GM12892 (cell line): ENCODE data around the gene APBB3.

ENCODE experiments used
- DNase-seq: peaks from one replicate; pipeline ENCODE4 v3.0.0; 2011; ENCODE audit not compliant: insufficient read length
- FAIRE-seq: peaks from 2 replicates; lab custom pipeline; 2011; peaks lifted over from hg19 to GRCh38; lab: Jason Lieb, UNC
- POLR2A ChIP-seq: IDR thresholded peaks from 2 replicates; pipeline ENCODE4 v1.6.1; 2011; ENCODE audit warnings: low read depth, low read length, control low read depth
- POLR2AphosphoS5 ChIP-seq: IDR thresholded peaks from 2 replicates; pipeline ENCODE4 v1.6.1; 2011; ENCODE audit warnings: low read depth, low read length, control low read depth
- TAF1 ChIP-seq: IDR thresholded peaks from 2 replicates; pipeline ENCODE4 v1.6.1; 2011; ENCODE audit warnings: low read depth, mild to moderate bottlenecking, control low read depth, low read length, borderline replicate concordance

APBB3 gene

GRCh38 chr5:140571105-140571504 lies 6.7 kb upstream of the APBB3 start:
- FAIRE-seq (no peak), DNase-seq (no peak)
- TF ChIP-seq TAF1 (no peak), POLR2AphosphoS5 (no peak), POLR2A (no peak)

- TF ChIP-seq TAF1, result no peak
- TF ChIP-seq POLR2A, result no peak
- TF ChIP-seq POLR2AphosphoS5, result 0 out of 2 replicates have a peak, but pooled peaks have one; percentile 7
- DNase-seq, result no peak
- FAIRE-seq, result no peak
Observed at GRCh38 chr5:140570488-140570887, 6.1 kb upstream of the APBB3 start.

GRCh38 chr5:140570058-140570457 lies 5.7 kb upstream of the APBB3 start:
- TF ChIP-seq TAF1 (no peak), POLR2A (no peak), POLR2AphosphoS5 (no peak; the same call in 1 of the 2 replicates)
- FAIRE-seq (peak; percentile 27), DNase-seq (no peak)

GRCh38 chr5:140569197-140569596 lies 4.8 kb upstream of the APBB3 start:
- FAIRE-seq, result peak; percentile 44

GRCh38 chr5:140568443-140569063 lies 4.2 kb upstream of the APBB3 start:
- no peak for DNase-seq
- FAIRE-seq, result peak; percentile 61

More at GRCh38 chr5:140569197-140569596, 4.8 kb upstream of the APBB3 start:
- TF ChIP-seq TAF1 (no peak), POLR2A (no peak), POLR2AphosphoS5 (no peak)
- DNase-seq, result no peak

GRCh38 chr5:140567871-140568270 lies 3.5 kb upstream of the APBB3 start:
- TF ChIP-seq POLR2AphosphoS5 (no peak), TAF1 (no peak), POLR2A (no peak)
- DNase-seq (no peak), FAIRE-seq (no peak)

More at GRCh38 chr5:140568443-140569063, 4.2 kb upstream of the APBB3 start:
- TF ChIP-seq TAF1 (no peak), POLR2AphosphoS5 (no peak), POLR2A (no peak)

GRCh38 chr5:140567136-140567818 lies 2.9 kb upstream of the APBB3 start:
- DNase-seq (no peak), FAIRE-seq (no peak)
- TF ChIP-seq POLR2A (no peak), POLR2AphosphoS5 (no peak; the same call in 1 of the 2 replicates), TAF1 (no peak)

- TF ChIP-seq TAF1 (no peak), POLR2AphosphoS5 (no peak), POLR2A (no peak)
- DNase-seq, result no peak
- FAIRE-seq, result no peak
Observed at GRCh38 chr5:140566665-140567064, 2.3 kb upstream of the APBB3 start.

GRCh38 chr5:140565780-140566095 lies 1.3 kb upstream of the APBB3 start:
- DNase-seq, result no peak
- TF ChIP-seq TAF1 (no peak), POLR2A (no peak), POLR2AphosphoS5 (no peak)
- FAIRE-seq, result no peak

- DNase-seq (no peak), FAIRE-seq (peak; percentile 5)
- TF ChIP-seq TAF1 (no peak), POLR2A (no peak), POLR2AphosphoS5 (no peak)
Observed at GRCh38 chr5:140565024-140565779, 804 bp upstream of the APBB3 start.

GRCh38 chr5:140563596-140563995 lies 802 bp downstream of the APBB3 start:
- FAIRE-seq, result no peak
- no peak for DNase-seq
- TF ChIP-seq POLR2AphosphoS5, result no peak
- no peak for TF ChIP-seq POLR2A
- TF ChIP-seq TAF1, result no peak
